ENCODE measurements around the gene ZNF648. TPM values are rescaled to one million over a fixed set of nuclear protein-coding genes. Genes with fewer than 3 reads are reported as not detected.
A peak's percentile ranks its signal among the peaks of the same experiment; 100 is the strongest.
"Not testable (repeated sequence)": the region's sequence is repeated elsewhere in the genome, so short reads cannot be mapped to it uniquely, and the experiment has no call there.

ZNF648 gene
- total RNA-seq, 1 experiment from 2014 or later: not detected

DNA sequence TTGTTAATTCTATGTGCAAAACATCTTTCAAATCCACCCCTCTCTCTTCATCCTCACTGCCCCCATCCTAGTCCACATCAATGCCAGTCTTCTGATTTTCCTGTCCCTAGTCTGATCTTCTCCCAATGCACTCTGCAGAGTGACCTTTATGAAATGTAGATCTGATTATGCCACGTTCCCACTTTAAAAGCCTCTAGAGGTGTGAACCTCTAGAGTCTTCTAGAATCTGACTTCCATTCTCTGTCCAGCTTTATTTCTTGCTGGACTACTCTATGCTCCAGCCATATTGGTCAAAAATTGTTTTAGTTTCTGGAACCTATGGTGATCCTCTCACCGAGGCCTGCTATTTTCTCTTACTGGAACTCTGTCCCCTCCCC, 32.5 kb downstream of the ZNF648 start:
- DNase-seq (ENCODE audit: low spot score): no peak

DNA sequence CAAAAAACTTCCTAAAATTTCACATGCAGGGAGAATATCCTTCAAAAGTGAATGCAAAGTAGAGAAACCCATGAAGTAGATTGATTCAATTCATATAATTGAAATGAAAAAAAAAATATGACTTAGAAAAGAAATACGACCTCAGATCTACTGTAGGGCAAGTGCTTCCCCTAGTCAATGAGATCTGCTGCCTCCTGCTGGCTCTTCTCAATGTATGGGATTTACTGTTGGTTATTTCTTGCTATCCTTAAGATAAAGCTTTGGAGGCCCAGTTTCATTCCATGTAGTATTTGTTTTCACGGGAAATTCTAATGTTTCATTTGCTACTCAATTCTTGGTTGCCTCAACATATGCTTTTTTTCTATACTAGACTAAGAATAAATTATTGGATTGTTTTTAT, 46.2 kb downstream of the ZNF648 start:
- peak; percentile 33 for DNase-seq (ENCODE audit: low spot score)

DNA sequence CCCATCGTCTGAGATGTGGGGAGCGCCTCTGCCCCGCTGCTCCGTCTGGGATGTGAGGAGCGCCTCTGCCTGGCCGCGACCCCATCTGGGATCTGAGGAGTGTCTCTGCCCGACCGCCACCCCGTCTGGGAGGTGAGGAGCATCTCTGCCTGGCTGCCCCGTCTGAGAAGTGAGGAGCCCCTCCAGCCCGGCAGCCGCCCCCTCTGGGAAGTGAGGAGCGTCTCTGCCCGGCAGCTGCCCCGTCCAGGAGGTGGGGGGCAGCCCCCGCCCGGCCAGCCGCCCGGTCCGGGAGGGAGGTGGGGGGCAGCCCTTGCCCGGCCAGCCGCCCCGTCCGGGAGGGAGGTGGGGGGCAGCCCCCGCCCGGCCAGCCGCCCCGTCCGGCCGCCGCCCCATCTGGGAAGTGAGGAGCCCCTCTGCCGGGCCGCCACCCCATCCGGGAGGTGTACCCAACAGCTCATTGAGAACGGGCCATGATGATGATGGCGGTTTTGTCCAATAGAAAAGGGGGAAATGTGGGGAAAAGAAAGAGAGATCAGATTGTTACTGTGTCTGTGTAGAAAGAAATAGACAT, 50.6 kb downstream of the ZNF648 start:
- DNase-seq (ENCODE audit: low spot score): not testable (repeated sequence)

DNA sequence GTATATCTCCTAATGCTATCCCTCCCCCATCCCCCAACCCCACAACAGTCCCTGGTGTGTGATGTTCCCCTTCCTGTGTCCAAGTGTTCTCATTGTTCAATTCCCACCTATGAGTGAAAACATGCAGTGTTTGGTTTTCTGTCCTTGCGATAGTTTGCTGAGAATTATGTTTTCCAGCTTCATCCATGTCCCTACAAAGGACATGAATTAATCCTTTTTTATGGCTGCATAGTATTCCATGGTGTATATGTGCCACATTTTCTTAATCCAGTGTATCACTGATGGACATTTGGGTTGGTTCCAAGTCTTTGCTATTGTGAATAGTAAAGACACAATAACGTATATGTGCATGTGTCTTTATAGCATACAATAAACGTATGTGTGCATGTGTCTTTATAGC, 56.1 kb downstream of the ZNF648 start:
- not testable (repeated sequence) for DNase-seq (ENCODE audit: low spot score)

DNA sequence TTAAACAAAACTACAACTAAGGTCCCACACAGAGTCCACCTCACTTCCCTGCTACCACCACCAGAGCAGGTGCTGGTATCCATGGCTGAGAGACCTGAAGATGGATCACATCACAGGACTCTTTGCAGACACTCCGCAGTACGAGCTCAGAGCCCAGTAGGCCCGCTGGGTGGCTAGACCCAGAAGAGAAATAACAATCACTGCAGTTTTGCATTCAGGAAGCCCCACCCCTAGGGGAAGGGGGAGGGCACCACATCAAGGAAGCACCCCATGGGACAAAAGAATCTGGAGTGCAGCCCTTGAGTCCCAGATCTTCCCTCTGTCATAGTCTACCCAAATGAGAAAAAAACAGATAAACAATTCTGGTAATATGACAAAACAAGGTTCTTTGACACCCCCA, 56.9 kb downstream of the ZNF648 start:
- DNase-seq (ENCODE audit: low spot score): no peak

All from HT-29 (cell line).